Measurements from ENCODE around the gene IFNAR1.

The IFNAR1 gene

GRCh38 chr21:33302796-33303195 lies 22.0 kb upstream of the IFNAR1 start:
- Histone ChIP-seq H3K9me3 (ENCODE audit: insufficient read depth, low read length) (no peaks in the 10 kb centered on the region), H3K27ac (ENCODE audit: low read depth, low read length) (no peak overlapping the region), H3K36me3 (ENCODE audit: low read length) (no peaks in the 10 kb centered on the region), H3K9me2 (replicated peaks; ENCODE audit: insufficient read depth, low read length) (no peaks in the 10 kb centered on the region), H3K9ac (ENCODE audit: low read length) (no peak overlapping the region), H3F3A (ENCODE audit: insufficient read depth) (peaks cover 3% of the 10 kb centered on the region; the same call in 1 of the 2 replicates), H3K4me2 (ENCODE audit: low read depth, low read length, poor library complexity, severe bottlenecking) (no peak overlapping the region), H3K79me2 (ENCODE audit: insufficient read depth, low read length) (no peaks in the 10 kb centered on the region), H3K27me3 (ENCODE audit: low read length) (no peaks in the 10 kb centered on the region), H3K4me3 (ENCODE audit: insufficient read depth, low read length, poor library complexity, severe bottlenecking) (no peak overlapping the region), H4K20me1 (ENCODE audit: low read depth, low read length) (no peaks in the 10 kb centered on the region), H2AFZ (ENCODE audit: low read depth, low read length, severe bottlenecking) (no peak overlapping the region)
- TF ChIP-seq CTCF (IDR thresholded peaks at IDR 0.05; ENCODE audit: insufficient read depth, low read length, poor library complexity, severe bottlenecking) (no peak), EZH2phosphoT487 (conservative IDR thresholded peaks at IDR 0.05; ENCODE audit: low read length) (no peak)

GRCh38 chr21:33305344-33305671 lies 19.5 kb upstream of the IFNAR1 start:
- Histone ChIP-seq H3K27me3 (ENCODE audit: low read length) (no peaks in the 10 kb centered on the region), H3K9me2 (replicated peaks; ENCODE audit: insufficient read depth, low read length) (no peaks in the 10 kb centered on the region), H3F3A (ENCODE audit: insufficient read depth) (peaks cover 19% of the 10 kb centered on the region), H3K9me3 (ENCODE audit: insufficient read depth, low read length) (no peaks in the 10 kb centered on the region), H3K4me2 (ENCODE audit: low read depth, low read length, poor library complexity, severe bottlenecking) (no peak overlapping the region), H2AFZ (ENCODE audit: low read depth, low read length, severe bottlenecking) (no peak overlapping the region), H3K4me3 (ENCODE audit: insufficient read depth, low read length, poor library complexity, severe bottlenecking) (no peak overlapping the region), H3K9ac (ENCODE audit: low read length) (no peak overlapping the region), H4K20me1 (ENCODE audit: low read depth, low read length) (no peaks in the 10 kb centered on the region), H3K27ac (ENCODE audit: low read depth, low read length) (no peak overlapping the region), H3K79me2 (ENCODE audit: insufficient read depth, low read length) (no peaks in the 10 kb centered on the region), H3K36me3 (ENCODE audit: low read length) (no peaks in the 10 kb centered on the region)
- no peak for TF ChIP-seq EZH2phosphoT487 (conservative IDR thresholded peaks at IDR 0.05; ENCODE audit: low read length)
- TF ChIP-seq CTCF (IDR thresholded peaks at IDR 0.05; ENCODE audit: insufficient read depth, low read length, poor library complexity, severe bottlenecking), result no peak

- no peak overlapping the region for H3K4me3 ChIP-seq (ENCODE audit: insufficient read depth, low read length, poor library complexity, severe bottlenecking)
- H3K9me2 ChIP-seq (replicated peaks; ENCODE audit: insufficient read depth, low read length), result no peaks in the 10 kb centered on the region
- H3K9me3 ChIP-seq (ENCODE audit: insufficient read depth, low read length), result no peaks in the 10 kb centered on the region
- H3K27me3 ChIP-seq (ENCODE audit: low read length), result no peaks in the 10 kb centered on the region
- H3K79me2 ChIP-seq (ENCODE audit: insufficient read depth, low read length), result no peaks in the 10 kb centered on the region
- H3K4me2 ChIP-seq (ENCODE audit: low read depth, low read length, poor library complexity, severe bottlenecking), result no peak overlapping the region
- H3K36me3 ChIP-seq (ENCODE audit: low read length), result no peaks in the 10 kb centered on the region
- H2AFZ ChIP-seq (ENCODE audit: low read depth, low read length, severe bottlenecking), result no peak overlapping the region
- H3K9ac ChIP-seq (ENCODE audit: low read length), result no peak overlapping the region
- H4K20me1 ChIP-seq (ENCODE audit: low read depth, low read length), result no peaks in the 10 kb centered on the region
- TF ChIP-seq EZH2phosphoT487 (conservative IDR thresholded peaks at IDR 0.05; ENCODE audit: low read length) (no peak), CTCF (IDR thresholded peaks at IDR 0.05; ENCODE audit: insufficient read depth, low read length, poor library complexity, severe bottlenecking) (no peak)
- no peak overlapping the region for H3K27ac ChIP-seq (ENCODE audit: low read depth, low read length)
- H3F3A ChIP-seq (ENCODE audit: insufficient read depth), result peaks cover 19% of the 10 kb centered on the region
Observed at GRCh38 chr21:33305938-33306337, 18.8 kb upstream of the IFNAR1 start.
